Liver (tissue), 9 donors: ENCODE measurements around the gene UGGT2. TPM values are rescaled to one million over a fixed set of nuclear protein-coding genes. Genes with fewer than 3 reads are reported as not detected.
"Not testable (repeated sequence)": the region's sequence is repeated elsewhere in the genome, so short reads cannot be mapped to it uniquely, and the experiment has no call there.

Experiments
- DNase-seq: peaks from one replicate; pipeline ENCODE4 v3.0.0-alpha.2; 2017; ENCODE audit warnings: low spot score
- H3K27ac ChIP-seq, 2 donors: one replicate each; pipeline ENCODE4 v1.7.0; 2013; ENCODE audit warnings: inconsistent platforms in 2 of 2, low read length in 2 of 2, control low read depth in 1 of 2, low read depth in 1 of 2, mild to moderate bottlenecking in 1 of 2
- H3K27me3 ChIP-seq, 4 donors: one replicate each; pipeline versions ENCODE4 v1.6.1 to v1.7.0; 2013; ENCODE audit warnings: low read length in 3 of 4, inconsistent platforms in 1 of 4, mild to moderate bottlenecking in 1 of 4, moderate library complexity in 1 of 4; ENCODE audit not compliant: control insufficient read depth in 4 of 4, insufficient read depth in 4 of 4
- H3K36me3 ChIP-seq, 4 donors: one replicate each; pipeline versions ENCODE4 v1.6.1 to v1.7.0; 2013; ENCODE audit warnings: low read length in 3 of 4, mild to moderate bottlenecking in 3 of 4, low read depth in 1 of 4, moderate library complexity in 1 of 4; ENCODE audit not compliant: control insufficient read depth in 4 of 4, insufficient read depth in 3 of 4
- H3K4me1 ChIP-seq, 4 donors: one replicate each; pipeline versions ENCODE4 v1.6.1 to v1.7.0; 2013; ENCODE audit warnings: low read length in 3 of 4, mild to moderate bottlenecking in 3 of 4, moderate library complexity in 1 of 4; ENCODE audit not compliant: control insufficient read depth in 4 of 4, insufficient read depth in 4 of 4
- H3K4me3 ChIP-seq, 3 donors: one replicate each; pipeline versions ENCODE4 v1.6.1 to v1.7.0; 2013; ENCODE audit warnings: low read length in 3 of 3, control low read depth in 1 of 3, low read depth in 1 of 3, mild to moderate bottlenecking in 1 of 3
- H3K9ac ChIP-seq, 2 donors: one replicate each; pipeline ENCODE4 v1.7.0; 2013; ENCODE audit warnings: low read length in 2 of 2, mild to moderate bottlenecking in 2 of 2, moderate library complexity in 2 of 2, control low read depth in 1 of 2, low read depth in 1 of 2
- H3K9me3 ChIP-seq, 4 donors: one replicate each; pipeline versions ENCODE4 v1.6.1 to v1.7.0; 2013; ENCODE audit warnings: low read length in 3 of 4; ENCODE audit not compliant: control insufficient read depth in 4 of 4
- ATF3 ChIP-seq: IDR thresholded peaks from 2 replicates; pipeline ENCODE4 v1.6.1; 2016; ENCODE audit warnings: antibody characterized with exemption
- CTCF ChIP-seq: fragments of 150-350 bp; IDR thresholded peaks from 2 replicates; pipeline ENCODE4 v1.5.1; 2017; ENCODE audit warnings: improper control_type of control experiment, low read depth, low read length; ENCODE audit not compliant: missing input control
- EGR1 ChIP-seq, 2 donors: IDR thresholded peaks; 2 replicates each; pipeline ENCODE4 v1.6.1; 2016 to 2018; ENCODE audit warnings: antibody characterized with exemption in 2 of 2, low read depth in 2 of 2
- FOXA1 ChIP-seq: IDR thresholded peaks from 2 replicates; pipeline ENCODE4 v1.6.1; 2016; ENCODE audit warnings: antibody characterized with exemption
- FOXA2 ChIP-seq: IDR thresholded peaks from 2 replicates; pipeline ENCODE4 v1.6.1; 2016; ENCODE audit warnings: antibody characterized with exemption
- HNF4G ChIP-seq: IDR thresholded peaks from 2 replicates; pipeline ENCODE4 v1.6.1; 2016; ENCODE audit warnings: antibody characterized with exemption
- JUND ChIP-seq, 2 donors: IDR thresholded peaks; 2 replicates each; pipeline ENCODE4 v1.6.1; 2016; ENCODE audit warnings: antibody characterized with exemption in 2 of 2
- MAX ChIP-seq: IDR thresholded peaks from 2 replicates; pipeline ENCODE4 v1.6.1; 2016; ENCODE audit warnings: antibody characterized with exemption
- NR2F2 ChIP-seq: IDR thresholded peaks from 2 replicates; pipeline ENCODE4 v1.6.1; 2016; ENCODE audit warnings: antibody characterized with exemption
- RAD21 ChIP-seq, 2 donors: IDR thresholded peaks; 2 replicates each; pipeline ENCODE4 v1.6.1; 2016; ENCODE audit warnings: antibody characterized with exemption in 2 of 2, mild to moderate bottlenecking in 2 of 2
- RXRA ChIP-seq, 2 donors: IDR thresholded peaks; 2 replicates each; pipeline ENCODE4 v1.6.1; 2017 to 2018; ENCODE audit warnings: antibody characterized with exemption in 2 of 2, mild to moderate bottlenecking in 1 of 2
- SP1 ChIP-seq: IDR thresholded peaks from 2 replicates; pipeline ENCODE4 v1.6.1; 2018; ENCODE audit warnings: antibody characterized with exemption, mild to moderate bottlenecking
- TAF1 ChIP-seq: conservative IDR thresholded peaks from 2 replicates; pipeline ENCODE4 v1.6.1; 2016; ENCODE audit warnings: antibody characterized with exemption, mild to moderate bottlenecking
- YY1 ChIP-seq: IDR thresholded peaks from 2 replicates; pipeline ENCODE4 v1.6.1; 2016; ENCODE audit warnings: antibody characterized with exemption, mild to moderate bottlenecking
- ZBTB33 ChIP-seq: IDR thresholded peaks from 2 replicates; pipeline ENCODE4 v1.6.1; 2016; ENCODE audit warnings: antibody characterized with exemption
- WGBS: extraction: QIAGEN DNeasy Blood & Tissue Kit; methylation state at CpG from one replicate; pipeline ENCODE4 v1.1.7; 2013; 5-methylcytosine and 5-hydroxymethylcytosine counted together
- polyA plus RNA-seq, 2 donors: library from polyadenylated mRNA; stranded (reverse) in 1 of 2; unstranded in 1 of 2; fragments of 200-250 nt in 1 of 2; fragments of >200 nt in 1 of 2; fragmentation: Nextera tagmentation in 1 of 2; extraction: Ambion mirVana in 1 of 2; gene quantifications; one replicate each; pipeline versions ENCODE4 v1.2.1 to v1.2.3, GENCODE V29; 2013 to 2015
- total RNA-seq, 2 donors: library from RNA; depleted of rRNA; stranded (reverse); fragments of >200 nt; gene quantifications; one replicate each; pipeline ENCODE4 v1.2.3, GENCODE V29; 2014
- donor health status: healthy.
- donor health status: healthy.
- donor health status: healthy.
- donor health status: healthy.
- donor health status: healthy.

Gene UGGT2
- total and polyA plus RNA-seq, 4 donors: 5.6 to 23.0 (median 13.2) TPM

GRCh38 chr13:95982144-95982543, 71.1 kb downstream of the UGGT2 start:
- WGBS: 88% methylated on average over 4 of the region's 4 CpGs
- Histone ChIP-seq H3K4me1 (no peaks in the 10 kb centered on the region), H3K4me3 (no peak overlapping the region), H3K27me3 (no peaks in the 10 kb centered on the region), H3K9me3 (no peaks in the 10 kb centered on the region), H3K27ac (no peak overlapping the region), H3K36me3 (no peaks in the 10 kb centered on the region), H3K9ac (no peak overlapping the region)
- no peak for DNase-seq
- no peak for TF ChIP-seq FOXA1
- no peak for TF ChIP-seq YY1
- TF ChIP-seq SP1: no peak
- TF ChIP-seq FOXA2: no peak
- TF ChIP-seq ATF3: no peak
- no peak for TF ChIP-seq CTCF
- TF ChIP-seq ZBTB33: no peak
- no peak for TF ChIP-seq JUND (IDR thresholded peaks at IDR 0.05)
- no peak for TF ChIP-seq TAF1
- no peak for TF ChIP-seq HNF4G
- TF ChIP-seq EGR1 (IDR thresholded peaks at IDR 0.05; ENCODE audit: low read depth in 2 of 2): no peak
- no peak for TF ChIP-seq RAD21 (IDR thresholded peaks at IDR 0.05)
- no peak for TF ChIP-seq RXRA (IDR thresholded peaks at IDR 0.05)
- TF ChIP-seq NR2F2: no peak
- no peak for TF ChIP-seq MAX

- H3K4me1 ChIP-seq, H3K9me3 ChIP-seq, H3K9ac ChIP-seq, H3K27ac ChIP-seq, H3K27me3 ChIP-seq, H3K4me3 ChIP-seq, DNase-seq, H3K36me3 ChIP-seq: not testable (repeated sequence)
- 93% methylated on average over 6 of the region's 6 CpGs for WGBS
These were observed 80.5 kb downstream of the UGGT2 start for GRCh38 chr13:95972651-95973050.

GRCh38 chr13:95970878-95971277, 82.3 kb downstream of the UGGT2 start:
- H3K27me3 ChIP-seq: no peaks in the 10 kb centered on the region
- H3K36me3 ChIP-seq: peaks cover 0 to 1% (median 0%) of the 10 kb centered on the region in 4 donors
- no peak for TF ChIP-seq FOXA1
- no peak for TF ChIP-seq EGR1 (IDR thresholded peaks at IDR 0.05; ENCODE audit: low read depth in 2 of 2)
- no peak for TF ChIP-seq ZBTB33
- TF ChIP-seq NR2F2: no peak
- TF ChIP-seq SP1: no peak
- no peak for TF ChIP-seq CTCF
- TF ChIP-seq FOXA2: no peak
- TF ChIP-seq MAX: no peak
- TF ChIP-seq HNF4G: no peak
- no peak for TF ChIP-seq RXRA (IDR thresholded peaks at IDR 0.05)
- H3K27ac ChIP-seq: no peak overlapping the region
- H3K4me1 ChIP-seq: no peaks in the 10 kb centered on the region
- H3K9me3 ChIP-seq: no peaks in the 10 kb centered on the region
- H3K4me3 ChIP-seq: no peak overlapping the region
- DNase-seq: no peak
- 94% methylated on average over 2 of the region's 2 CpGs for WGBS
- H3K9ac ChIP-seq: no peak overlapping the region
